IMR-90 (cell line): ENCODE measurements around the gene OAS1. TPM values are rescaled to one million over a fixed set of nuclear protein-coding genes. Genes with fewer than 3 reads are reported as not detected.

Experiments
- ATAC-seq: fragments of 200-7000 bp; cut with Tn5 transposase; 2 replicates; pipeline ENCODE4 v1.9.1; 2020; ENCODE audit warnings: low read depth, mild to moderate bottlenecking, moderate library complexity
- BruUV-seq: library from RNA; stranded (reverse); fragments of 400-500 nt; replicated peaks from 2 replicates; lab custom pipeline; 2021; lab: Mats Ljungman, UMichigan
- CTCF ChIA-PET: fragments of 300-600 bp; formaldehyde crosslinking; extraction: SDS; loops from one replicate; lab custom pipeline; 2021; ENCODE audit warnings: antibody characterized with exemption; lab: Yijun Ruan, JAX
- POLR2A ChIA-PET: fragments of 300-600 bp; sonication (Branson Sonifier 250); formaldehyde crosslinking; loops from one replicate; lab custom pipeline; 2022; ENCODE audit warnings: antibody characterized with exemption; ENCODE audit not compliant: unreplicated experiment; lab: Charles Lee
- DNase-seq: peaks from one replicate; pipeline ENCODE4 v3.0.0; 2013
- H2AFZ ChIP-seq: replicated peaks from 2 replicates; pipeline ENCODE3; 2013; ENCODE audit warnings: low read length, mild to moderate bottlenecking; ENCODE audit not compliant: poor library complexity
- H2AK5ac ChIP-seq: 2 replicates; pipeline ENCODE4 v1.6.1; 2013; ENCODE audit warnings: low read depth, low read length, inconsistent platforms
- H2AK9ac ChIP-seq: replicated peaks from 2 replicates; pipeline ENCODE3; 2013; ENCODE audit warnings: mild to moderate bottlenecking, low read depth, low read length, moderate library complexity; ENCODE audit not compliant: poor library complexity
- H2BK120ac ChIP-seq: 2 replicates; pipeline ENCODE4 v1.6.1; 2013; ENCODE audit warnings: low read depth, low read length, inconsistent platforms
- H2BK15ac ChIP-seq: 3 replicates; pipeline ENCODE4 v1.6.1; 2013; ENCODE audit warnings: low read depth, low read length, inconsistent platforms
- H2BK20ac ChIP-seq: 2 replicates; pipeline ENCODE4 v1.6.1; 2013; ENCODE audit warnings: low read depth, mild to moderate bottlenecking, inconsistent platforms, low read length, moderate library complexity
- H2BK5ac ChIP-seq: 2 replicates; pipeline ENCODE4 v1.6.1; 2013; ENCODE audit warnings: mild to moderate bottlenecking, low read depth, low read length, inconsistent platforms; ENCODE audit not compliant: poor library complexity, severe bottlenecking
- H3K14ac ChIP-seq: replicated peaks from 2 replicates; pipeline ENCODE4 v1.6.1; 2013; ENCODE audit warnings: low read depth, low read length, inconsistent platforms
- H3K18ac ChIP-seq: 2 replicates; pipeline ENCODE4 v1.6.1; 2013; ENCODE audit warnings: low read depth, low read length, control low read depth
- H3K23ac ChIP-seq: 2 replicates; pipeline ENCODE4 v1.6.1; 2013; ENCODE audit warnings: low read depth, low read length, inconsistent platforms
- H3K27ac ChIP-seq: 2 replicates; pipeline ENCODE4 v1.5.1; 2013; ENCODE audit warnings: mild to moderate bottlenecking, control low read depth, low read length; ENCODE audit not compliant: insufficient read depth
- H3K27me3 ChIP-seq: 2 replicates; pipeline ENCODE4 v1.6.1; 2013; ENCODE audit warnings: low read length; ENCODE audit not compliant: control insufficient read depth, insufficient read depth
- H3K36me3 ChIP-seq: 2 replicates; pipeline ENCODE4 v1.6.1; 2013; ENCODE audit warnings: low read length, mixed read lengths; ENCODE audit not compliant: control insufficient read depth, insufficient read depth
- H3K4ac ChIP-seq: 2 replicates; pipeline ENCODE4 v1.6.1; 2013; ENCODE audit warnings: low read depth, low read length, inconsistent platforms
- H3K4me1 ChIP-seq: 2 replicates; pipeline ENCODE4 v1.6.1; 2013; ENCODE audit warnings: low read length, mixed read lengths; ENCODE audit not compliant: control insufficient read depth, insufficient read depth
- H3K4me2 ChIP-seq: 2 replicates; pipeline ENCODE4 v1.6.1; 2013; ENCODE audit warnings: low read depth, mild to moderate bottlenecking, control low read depth, low read length, moderate library complexity
- H3K4me3 ChIP-seq: 2 replicates; pipeline ENCODE4 v1.5.1; 2013; ENCODE audit warnings: low read depth, mild to moderate bottlenecking, control low read depth, low read length, moderate library complexity; ENCODE audit not compliant: insufficient read depth
- H3K56ac ChIP-seq: 2 replicates; pipeline ENCODE4 v1.6.1; 2013; ENCODE audit warnings: low read length, inconsistent platforms; ENCODE audit not compliant: insufficient read depth; ENCODE audit errors: extremely low read depth
- H3K79me1 ChIP-seq, 2 experiments: 2 replicates each; pipeline ENCODE4 v1.6.1; 2013; ENCODE audit warnings: low read length in 2 of 2, inconsistent platforms in 1 of 2, low read depth in 1 of 2
- H3K9ac ChIP-seq: 2 replicates; pipeline ENCODE4 v1.6.1; 2013; ENCODE audit warnings: low read depth, low read length, control low read depth
- H3K9me1 ChIP-seq: 2 replicates; pipeline ENCODE4 v1.6.1; 2013; ENCODE audit warnings: low read length, inconsistent platforms; ENCODE audit not compliant: insufficient read depth
- H3K9me3 ChIP-seq: 2 replicates; pipeline ENCODE4 v1.6.1; 2013; ENCODE audit warnings: low read length; ENCODE audit not compliant: control insufficient read depth, insufficient read depth
- H4K20me1 ChIP-seq: 2 replicates; pipeline ENCODE4 v1.6.1; 2013; ENCODE audit warnings: low read length, inconsistent platforms; ENCODE audit not compliant: insufficient read depth
- H4K5ac ChIP-seq: 2 replicates; pipeline ENCODE4 v1.6.1; 2013; ENCODE audit warnings: mild to moderate bottlenecking, low read depth, low read length, control low read depth
- H4K8ac ChIP-seq, 2 experiments: 2 replicates each; pipeline ENCODE4 v1.6.1; 2013; ENCODE audit warnings: low read depth in 2 of 2, low read length in 2 of 2, control low read depth in 1 of 2, inconsistent platforms in 1 of 2
- H4K91ac ChIP-seq: 2 replicates; pipeline ENCODE4 v1.6.1; 2013; ENCODE audit warnings: low read depth, low read length, inconsistent platforms; ENCODE audit not compliant: insufficient read depth
- BHLHE40 ChIP-seq: fragments of 150-350 bp; IDR thresholded peaks from 2 replicates; pipeline ENCODE4 v1.6.1; 2016; ENCODE audit warnings: mild to moderate bottlenecking, low read depth, low read length
- CEBPB ChIP-seq: IDR thresholded peaks from 2 replicates; pipeline ENCODE4 v1.6.1; 2012; ENCODE audit warnings: low read depth, low read length, improper control_type of control experiment
- CHD1 ChIP-seq: IDR thresholded peaks from 2 replicates; pipeline ENCODE4 v1.6.1; 2012; ENCODE audit warnings: low read depth, low read length, improper control_type of control experiment
- MAFK ChIP-seq: IDR thresholded peaks from 2 replicates; pipeline ENCODE4 v1.6.1; 2012; ENCODE audit warnings: low read depth, low read length, improper control_type of control experiment
- MAZ ChIP-seq: IDR thresholded peaks from 2 replicates; pipeline ENCODE4 v1.6.1; 2012; ENCODE audit warnings: low read depth, mild to moderate bottlenecking, low read length, improper control_type of control experiment, moderate library complexity, borderline replicate concordance
- MXI1 ChIP-seq: IDR thresholded peaks from 2 replicates; pipeline ENCODE4 v1.6.1; 2012; ENCODE audit warnings: low read depth, mild to moderate bottlenecking, low read length, moderate library complexity, borderline replicate concordance
- NFE2L2 ChIP-seq: fragments of 150-350 bp; IDR thresholded peaks from 2 replicates; pipeline ENCODE4 v1.6.1; 2016; ENCODE audit warnings: low read depth, mild to moderate bottlenecking, low read length
- RAD21 ChIP-seq: IDR thresholded peaks from 2 replicates; pipeline ENCODE4 v1.6.1; 2012; ENCODE audit warnings: low read length, improper control_type of control experiment
- WGBS, 2 experiments: methylation state at CpG; one replicate each; pipeline versions ENCODE4 v1.1.5 to v1.1.7; 2013; ENCODE audit warnings: missing lambda C conversion rate in 2 of 2; ENCODE audit not compliant: insufficient read length in 1 of 2; ENCODE audit errors: extremely low coverage in 2 of 2; 5-methylcytosine and 5-hydroxymethylcytosine counted together
- dilution Hi-C: fragments of 300-500 bp; cut with HindIII; formaldehyde crosslinking; loops from one replicate; pipeline ENCODE4 v1.14.3; 2018; ENCODE audit warnings: low sequenced_read_pairs; ENCODE audit not compliant: unreplicated experiment
- in situ Hi-C: fragments of 300-500 bp; cut with MboI; formaldehyde crosslinking; loops from 3 replicates; pipeline ENCODE4 v1.14.3; 2019; ENCODE audit warnings: low sequenced_read_pairs, inconsistent platforms, mixed read lengths
- intact Hi-C: fragments of 100-400 bp; cut with micrococcal nuclease; formaldehyde crosslinking; loops from 2 replicates; pipeline ENCODE4 v1.10.0; 2022
- polyA plus RNA-seq, 3 experiments: library from polyadenylated mRNA; depleted of rRNA; stranded (reverse); fragments of >200 nt; gene quantifications; 2 replicates each; pipeline ENCODE4 v1.2.3, GENCODE V29; 2012; ENCODE audit warnings: low replicate concordance in 1 of 3
- total RNA-seq: library from RNA; depleted of rRNA; stranded (reverse); fragments of >200 nt; gene quantifications from 2 replicates; pipeline ENCODE4 v1.2.3, GENCODE V29; 2012
- TF ChIP-seq, protein P1 (sequence below): fragments of 150-350 bp; IDR thresholded peaks from 2 replicates; pipeline ENCODE4 v1.6.1; 2017; ENCODE audit warnings: mild to moderate bottlenecking, antibody characterized with exemption, low read length, low read depth

The OAS1 gene
- total and polyA plus RNA-seq, 2 of the 4 experiments (the other 2 are of a cell fraction) = not detected

DNA sequence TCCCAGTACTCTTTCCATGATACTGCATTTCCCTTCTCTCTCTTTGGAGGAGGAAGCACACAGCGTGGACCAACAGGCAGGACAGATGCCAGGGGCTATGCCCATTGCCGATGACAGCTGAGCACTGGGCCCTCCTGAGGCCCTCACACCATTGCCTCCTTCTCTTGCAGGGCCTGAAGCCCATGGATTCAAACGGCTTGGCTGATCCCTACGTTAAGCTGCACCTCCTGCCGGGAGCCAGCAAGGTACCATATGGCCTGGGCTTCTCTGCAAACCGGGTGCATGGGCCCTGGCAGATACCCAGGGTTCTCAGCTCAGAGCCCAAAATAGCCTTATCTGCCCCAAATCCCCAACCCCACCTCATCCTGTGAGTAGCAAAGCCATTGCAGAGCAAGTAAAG, 25.2 kb upstream of the OAS1 start:
- H3K4me3 ChIP-seq = no peak overlapping the region
- no peaks in the 10 kb centered on the region for H3K27me3 ChIP-seq
- no peak overlapping the region for H4K5ac ChIP-seq
- H3K14ac ChIP-seq = no peak overlapping the region
- intact Hi-C loops = no loop called here
- H2BK5ac ChIP-seq = no peak overlapping the region
- H3K4ac ChIP-seq = no peak overlapping the region
- H3K27ac ChIP-seq = no peak overlapping the region
- H2BK20ac ChIP-seq = no peak overlapping the region
- H4K8ac ChIP-seq = no peak overlapping the region
- H3K4me1 ChIP-seq = no peaks in the 10 kb centered on the region
- no peak overlapping the region for H3K4me2 ChIP-seq
- no peak overlapping the region for H3K56ac ChIP-seq
- ATAC-seq (no peak), DNase-seq (no peak)
- no peak overlapping the region for H4K91ac ChIP-seq
- H3K79me1 ChIP-seq = no peaks in the 10 kb centered on the region
- no peaks in the 10 kb centered on the region for H3K9me3 ChIP-seq
- H2AK9ac ChIP-seq = no peak overlapping the region
- no peak overlapping the region for H2AK5ac ChIP-seq
- no peaks in the 10 kb centered on the region for H4K20me1 ChIP-seq
- TF ChIP-seq BHLHE40 (no peak), MXI1 (no peak), CEBPB (no peak), RAD21 (no peak), MAFK (no peak), CHD1 (no peak), MAZ (no peak), NFE2L2 (no peak)
- TF ChIP-seq, protein P1, sequence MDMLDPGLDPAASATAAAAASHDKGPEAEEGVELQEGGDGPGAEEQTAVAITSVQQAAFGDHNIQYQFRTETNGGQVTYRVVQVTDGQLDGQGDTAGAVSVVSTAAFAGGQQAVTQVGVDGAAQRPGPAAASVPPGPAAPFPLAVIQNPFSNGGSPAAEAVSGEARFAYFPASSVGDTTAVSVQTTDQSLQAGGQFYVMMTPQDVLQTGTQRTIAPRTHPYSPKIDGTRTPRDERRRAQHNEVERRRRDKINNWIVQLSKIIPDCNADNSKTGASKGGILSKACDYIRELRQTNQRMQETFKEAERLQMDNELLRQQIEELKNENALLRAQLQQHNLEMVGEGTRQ = no peak
- no peaks in the 10 kb centered on the region for H3K9me1 ChIP-seq
- no peak overlapping the region for H3K23ac ChIP-seq
- H3K36me3 ChIP-seq = no peaks in the 10 kb centered on the region
- ChIA-PET CTCF (no interaction called here), POLR2A (no interaction called here)
- in situ Hi-C loops = no loop called here
- H2BK15ac ChIP-seq = no peak overlapping the region
- H2BK120ac ChIP-seq = no peak overlapping the region
- BruUV-seq = no TSS peak
- no peak overlapping the region for H3K18ac ChIP-seq
- dilution Hi-C loops = no loop called here
- no peak overlapping the region for H2AFZ ChIP-seq
- H3K9ac ChIP-seq = no peak overlapping the region
- WGBS, 2 experiments = 50% methylated on average over 1 of the region's 6 CpGs; no CpG with 5 or more reads in 1 of the 2 experiments
